Nucleus accumbens (tissue), 56 donors: ENCODE results near the gene NUDT4.
"Not testable (repeated sequence)": the region's sequence is repeated elsewhere in the genome, so short reads cannot be mapped to it uniquely, and the experiment has no call there.

Experiments used
- DNase-seq, 56 donors: peaks; one replicate each; lab custom pipeline; 2025; lab: John Stamatoyannopoulos, UW

Gene NUDT4

DNA sequence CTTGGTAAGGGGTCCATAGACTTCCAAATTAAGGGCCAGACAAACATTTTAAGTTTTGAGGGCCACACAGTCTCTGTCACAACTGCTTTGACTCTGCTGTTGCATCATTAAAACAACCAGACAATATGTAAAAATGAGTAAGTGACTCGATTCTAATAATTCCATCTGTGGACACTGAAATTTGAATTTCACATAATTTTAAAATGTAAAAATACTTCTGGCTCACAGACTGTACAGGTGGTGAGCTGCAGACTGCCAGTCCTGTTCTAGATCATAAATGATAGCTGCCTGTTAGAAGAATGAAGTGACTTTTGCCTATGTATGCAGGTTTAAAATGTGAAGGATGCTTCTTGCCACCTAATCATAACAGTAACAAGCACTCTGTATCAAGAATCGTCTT lies 15.7 kb downstream of the NUDT4 start:
- DNase-seq = no peak

DNA sequence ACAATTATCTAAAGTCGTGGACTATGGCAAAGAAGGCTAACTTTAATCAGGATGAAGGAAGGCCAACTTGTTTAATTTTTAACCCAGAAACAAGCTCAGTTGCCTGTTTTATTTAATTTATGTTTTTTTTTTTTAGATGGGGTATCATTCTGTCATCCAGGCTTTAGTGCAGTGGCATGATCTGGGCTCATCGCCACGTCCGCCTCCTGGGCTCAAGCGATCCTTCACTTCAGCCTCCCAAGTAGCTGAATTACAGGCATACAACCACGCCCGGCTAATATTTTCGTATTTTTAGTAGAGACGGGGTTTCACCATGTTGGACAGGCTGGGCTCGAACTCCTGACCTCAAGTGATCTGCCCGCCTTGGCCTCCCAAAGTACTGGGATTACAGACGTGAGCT lies 19.7 kb downstream of the NUDT4 start:
- no peak for DNase-seq

DNA sequence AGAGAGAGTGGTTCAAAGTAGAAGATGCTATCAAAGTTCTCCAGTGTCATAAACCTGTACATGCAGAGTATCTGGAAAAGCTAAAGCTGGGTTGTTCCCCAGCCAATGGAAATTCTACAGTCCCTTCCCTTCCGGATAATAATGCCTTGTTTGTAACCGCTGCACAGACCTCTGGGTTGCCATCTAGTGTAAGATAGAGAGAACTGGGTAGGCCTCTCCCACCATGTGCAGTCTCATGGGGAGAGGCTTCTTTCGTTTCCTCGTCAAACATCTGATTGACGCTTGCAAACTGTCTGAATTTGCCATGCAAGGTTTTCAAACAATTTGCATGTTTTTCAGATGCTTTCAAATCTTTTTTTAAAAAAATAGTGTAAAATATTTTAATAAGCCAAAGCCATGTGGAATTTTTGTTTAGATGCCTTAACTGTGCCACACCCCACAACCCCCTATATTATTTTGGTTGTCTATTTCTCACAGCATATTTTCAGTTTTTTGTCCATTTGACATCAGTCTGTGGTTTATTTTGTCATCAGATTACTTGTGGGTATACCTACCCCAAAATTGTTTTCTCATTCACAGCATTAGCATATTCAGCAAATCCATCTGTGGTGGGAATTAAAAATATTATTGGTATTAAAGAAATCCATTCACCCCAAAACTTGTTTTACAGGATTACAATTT lies 21.6 kb downstream of the NUDT4 start:
- not testable (repeated sequence) for DNase-seq

DNA sequence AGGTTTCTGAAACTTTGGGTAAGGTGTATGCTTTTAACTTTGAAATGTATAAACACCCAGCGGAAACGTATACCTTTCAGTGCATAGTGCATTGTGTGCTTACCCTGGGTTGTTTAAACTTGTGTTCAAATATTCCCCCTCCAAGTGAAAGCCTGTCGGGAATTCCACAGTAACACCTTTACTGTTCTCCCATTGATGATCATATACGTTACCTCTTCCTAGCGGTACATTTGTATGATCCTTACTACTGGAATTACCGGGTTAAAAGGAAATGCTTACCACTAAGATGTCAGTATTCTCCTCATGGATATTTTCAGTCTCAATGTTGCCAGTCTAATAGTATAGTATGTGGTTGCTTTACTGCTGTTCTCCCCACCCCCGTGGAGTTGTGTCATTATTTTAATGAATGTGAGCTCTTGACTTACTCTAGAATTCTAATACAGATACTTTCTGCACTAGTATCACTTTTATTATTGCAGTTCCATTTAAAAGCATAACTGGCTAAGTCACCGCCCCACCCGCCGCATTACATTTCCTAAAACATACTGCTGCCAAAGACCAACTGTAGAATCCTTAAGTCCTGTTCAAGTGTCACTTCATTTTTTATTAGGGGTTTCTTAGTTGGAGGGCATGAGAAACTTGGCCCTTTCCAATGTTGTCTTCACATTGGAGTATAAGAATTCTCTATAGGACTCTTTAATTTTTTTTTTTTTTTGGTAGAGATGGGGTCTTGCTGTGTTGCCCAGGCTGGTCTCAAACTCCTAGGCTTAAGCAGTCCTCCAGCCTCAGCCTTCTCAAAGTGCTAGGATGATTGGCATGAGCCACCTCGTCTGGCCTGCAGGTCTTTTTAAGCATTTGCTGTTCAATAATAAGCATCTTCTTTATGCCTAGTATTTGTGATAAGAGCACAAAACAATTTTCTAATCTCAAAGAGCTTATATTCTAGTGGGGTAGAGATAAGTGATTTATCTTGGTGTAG lies 24.9 kb downstream of the NUDT4 start:
- DNase-seq = no peak

DNA sequence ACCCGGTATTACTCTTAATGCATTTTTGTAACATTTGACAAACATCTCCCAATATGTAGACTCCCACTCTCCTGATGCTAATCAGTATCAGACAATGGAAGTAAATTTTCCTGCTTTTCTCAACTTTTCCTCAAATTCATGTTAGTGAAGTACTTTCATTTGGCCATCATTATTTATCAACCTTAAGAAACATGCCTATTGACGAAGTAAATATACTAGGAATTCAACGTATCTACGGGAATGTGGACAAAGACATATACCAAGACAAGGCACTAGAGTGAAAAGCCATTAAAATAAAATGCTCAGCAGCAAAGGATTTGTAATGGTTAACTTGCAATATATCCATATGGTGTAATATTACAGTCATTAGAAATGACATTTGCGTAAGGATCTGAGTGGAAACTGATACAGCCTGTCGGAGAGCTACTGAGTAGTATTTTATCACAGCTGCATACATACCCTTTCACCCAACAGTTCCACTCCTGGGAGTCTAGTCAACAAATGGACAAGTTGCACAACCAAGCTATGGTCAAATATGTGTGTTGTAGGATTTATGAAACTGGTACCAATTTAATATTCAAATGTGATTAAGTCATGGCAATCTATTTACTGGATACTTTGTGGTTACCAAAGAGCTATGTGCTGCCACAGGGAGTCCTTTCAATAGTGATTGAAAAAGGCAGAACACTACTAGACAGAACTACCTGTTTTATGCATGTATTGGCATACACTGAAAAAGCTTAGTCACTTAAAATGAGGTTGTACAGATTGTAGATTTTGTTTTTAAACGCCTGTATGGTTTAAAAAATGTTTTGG lies 26.5 kb downstream of the NUDT4 start:
- no peak for DNase-seq

DNA sequence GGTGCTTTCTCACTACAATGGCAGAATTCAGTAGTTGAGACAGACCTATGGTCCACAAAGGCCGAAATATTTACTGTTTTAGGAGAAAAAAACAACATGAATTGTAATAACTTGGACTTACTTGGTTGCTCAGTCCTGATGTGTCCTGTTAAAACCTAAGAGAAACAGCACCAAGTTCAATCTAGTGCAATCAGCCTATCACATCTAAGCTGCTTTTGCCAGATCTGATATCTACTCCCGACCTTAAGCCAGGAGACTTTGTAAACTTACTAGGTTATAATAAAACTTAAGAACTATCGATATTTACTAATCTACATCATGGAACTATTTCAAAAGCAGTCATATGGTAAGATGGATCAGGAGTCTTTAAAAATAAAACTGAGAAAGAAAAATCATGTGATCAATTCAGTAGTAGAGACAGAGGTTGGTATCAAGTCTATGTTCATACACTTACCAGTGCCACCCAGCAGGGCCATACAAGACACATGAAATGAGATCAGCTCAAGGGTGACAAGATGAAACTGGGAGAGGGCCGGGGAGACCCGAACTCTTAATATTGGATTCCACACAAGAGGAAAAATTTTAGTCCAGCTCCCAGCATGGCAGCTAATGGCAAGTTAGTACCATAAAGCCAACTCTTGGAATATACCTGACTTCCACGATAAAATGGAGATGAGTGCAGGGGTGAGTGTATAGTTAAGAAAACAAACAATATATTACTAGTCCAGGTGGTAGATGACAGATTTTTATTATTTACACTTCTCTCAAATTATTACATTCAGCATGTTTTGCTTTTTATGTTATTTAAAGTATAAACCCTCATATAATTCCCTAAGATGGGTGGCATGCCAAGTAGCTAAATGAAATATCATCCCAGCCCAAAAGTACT lies 27.5 kb downstream of the NUDT4 start:
- DNase-seq = no peak

DNA sequence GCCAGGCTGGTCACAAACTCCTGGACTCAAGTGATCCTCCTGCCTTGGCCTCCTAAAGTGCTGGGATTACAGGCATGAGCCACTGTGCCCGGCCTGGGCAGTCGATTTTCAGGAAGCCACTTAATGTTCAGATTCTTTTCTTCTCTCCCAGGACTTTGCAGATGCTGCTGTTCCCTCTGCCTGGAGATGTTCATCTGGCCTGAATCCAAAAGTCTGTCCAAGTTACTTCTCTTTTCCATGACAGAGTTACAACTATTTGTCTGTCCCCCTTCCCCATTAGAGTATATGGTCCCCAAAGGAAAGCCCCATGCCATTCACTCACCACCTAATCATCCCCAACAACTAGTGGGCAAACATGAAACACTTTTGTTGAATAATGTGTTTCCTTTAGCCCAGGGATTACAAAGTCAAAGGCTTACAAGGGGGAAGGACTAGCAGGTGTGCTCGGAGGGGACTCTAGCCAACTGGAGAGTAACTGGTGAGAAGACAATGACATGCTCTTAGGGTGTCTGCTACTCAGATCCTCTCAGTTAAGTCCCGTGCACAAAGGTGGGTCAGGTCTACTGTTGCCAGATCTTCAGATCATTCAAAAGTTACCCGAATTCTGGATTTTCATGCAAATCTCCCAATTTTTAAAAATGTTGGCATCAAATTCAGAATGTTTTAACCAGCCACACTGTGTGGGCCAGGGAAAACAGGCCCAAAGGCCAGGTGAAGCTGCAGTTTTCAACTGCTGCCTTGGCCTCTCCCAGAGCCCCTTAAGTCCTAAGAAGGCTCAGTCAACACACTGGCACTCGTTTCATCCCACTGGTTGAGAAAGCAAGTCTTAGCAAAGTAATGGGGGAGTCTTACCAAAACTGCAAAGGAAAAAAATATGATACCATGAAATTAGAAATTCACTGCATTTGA lies 29.6 kb downstream of the NUDT4 start:
- no peak for DNase-seq

DNA sequence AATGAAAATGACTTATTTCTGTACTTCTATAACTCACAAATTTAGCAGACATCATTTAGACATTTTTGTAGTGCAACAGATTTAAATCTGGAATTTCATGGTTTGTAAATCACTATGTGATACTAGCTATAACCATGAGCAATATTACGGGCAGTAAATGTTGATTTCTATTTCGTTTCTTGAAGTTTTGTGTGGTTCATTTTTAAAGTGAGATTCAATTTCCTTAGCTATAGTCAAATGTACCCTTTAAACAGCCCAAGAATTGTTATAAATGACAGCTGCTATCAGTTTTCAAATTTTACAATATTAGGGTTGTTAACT lies 30.2 kb downstream of the NUDT4 start:
- DNase-seq = no peak

DNA sequence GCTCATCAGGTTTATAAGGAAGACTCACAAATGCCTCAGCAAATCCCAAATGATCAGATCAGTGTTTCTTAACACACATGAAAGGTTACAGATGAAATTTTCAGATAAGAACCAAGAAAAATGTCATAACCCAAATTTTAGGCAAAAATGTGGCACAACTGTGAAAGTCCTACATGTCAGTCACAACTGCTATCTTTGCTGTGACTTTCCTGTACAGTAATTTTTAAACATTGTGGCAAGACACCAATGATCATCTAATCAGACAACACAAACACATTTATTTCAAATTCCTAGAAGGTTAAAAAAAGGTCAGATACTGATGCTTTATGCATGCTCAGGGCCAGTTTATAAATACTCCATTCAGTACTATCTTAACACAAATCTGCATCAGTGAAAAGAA lies 31.1 kb downstream of the NUDT4 start:
- no peak for DNase-seq

DNA sequence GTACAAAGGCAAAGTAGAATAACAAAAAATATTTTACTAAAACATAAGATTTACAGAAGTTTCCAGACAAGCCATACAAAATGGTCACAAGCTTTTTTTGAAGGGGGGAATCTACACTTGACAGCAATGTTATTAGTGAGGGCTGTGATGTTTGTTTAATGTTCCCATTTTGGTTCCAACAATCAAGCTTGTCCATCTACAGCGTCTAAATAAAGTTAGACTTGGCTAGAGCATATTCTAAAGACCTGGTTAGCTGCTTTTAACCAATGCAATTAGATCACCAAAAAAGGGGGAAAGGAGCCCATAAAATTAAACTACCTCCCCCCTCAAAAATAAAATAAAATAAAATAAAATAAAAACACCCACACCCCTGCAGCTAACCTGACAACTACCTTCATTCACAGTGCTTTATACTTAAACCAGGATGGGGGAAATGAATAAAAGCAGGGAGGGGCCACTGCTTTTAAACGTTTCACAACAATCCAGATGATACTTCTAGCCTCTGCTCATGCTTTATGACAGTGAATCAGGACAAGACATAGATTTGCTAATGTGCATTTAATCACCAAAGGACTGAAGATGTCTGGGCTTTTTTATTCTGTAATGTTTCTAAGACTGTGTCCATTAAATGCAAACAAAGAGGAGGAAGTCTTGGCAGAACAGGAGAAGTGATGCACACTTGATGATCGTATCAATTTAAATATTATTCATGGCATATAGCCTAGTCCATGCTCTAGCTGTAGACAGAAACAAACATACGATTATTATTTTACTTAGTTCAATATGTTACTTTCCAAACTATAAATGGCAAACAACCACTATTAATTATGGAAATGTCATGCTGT lies 31.8 kb downstream of the NUDT4 start:
- DNase-seq = not testable (repeated sequence)

DNA sequence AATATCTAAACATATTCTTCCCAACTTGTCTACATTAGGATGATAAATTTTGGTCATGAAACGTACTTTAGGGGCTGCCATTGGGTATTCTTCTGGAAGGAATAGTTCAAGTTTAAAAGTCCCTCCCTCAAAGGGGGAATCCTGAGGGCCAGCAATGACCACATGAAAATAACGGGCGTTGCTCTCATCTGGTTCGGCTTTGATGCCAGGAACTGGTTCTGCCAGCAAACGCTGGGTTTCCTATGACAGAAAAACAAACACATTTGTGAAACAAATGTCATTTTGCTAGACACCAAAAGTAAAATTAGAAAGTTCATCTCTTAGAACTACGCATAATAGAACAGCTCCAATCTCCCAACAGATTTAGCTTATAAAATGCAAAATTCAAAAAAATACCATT lies 33.3 kb downstream of the NUDT4 start:
- DNase-seq = not testable (repeated sequence)

DNA sequence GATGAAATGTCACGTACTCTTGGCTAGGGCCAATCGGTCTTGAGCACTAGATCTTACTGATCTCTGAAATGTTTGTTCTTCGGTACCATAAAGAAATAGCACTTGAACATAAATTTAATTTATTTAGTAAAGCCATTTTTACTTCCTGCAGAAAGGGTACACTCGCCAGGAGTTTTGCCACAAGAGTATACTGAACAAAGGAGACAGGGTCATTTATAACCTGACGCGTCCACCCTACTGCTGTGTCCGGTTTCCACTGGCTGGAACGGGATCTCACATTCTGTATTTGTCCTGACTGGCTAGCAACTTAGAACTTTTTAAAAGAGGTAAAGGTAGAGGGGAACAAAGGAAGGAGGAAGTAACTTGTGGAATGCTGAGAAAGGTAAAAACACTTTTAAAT lies 34.7 kb downstream of the NUDT4 start:
- not testable (repeated sequence) for DNase-seq

DNA sequence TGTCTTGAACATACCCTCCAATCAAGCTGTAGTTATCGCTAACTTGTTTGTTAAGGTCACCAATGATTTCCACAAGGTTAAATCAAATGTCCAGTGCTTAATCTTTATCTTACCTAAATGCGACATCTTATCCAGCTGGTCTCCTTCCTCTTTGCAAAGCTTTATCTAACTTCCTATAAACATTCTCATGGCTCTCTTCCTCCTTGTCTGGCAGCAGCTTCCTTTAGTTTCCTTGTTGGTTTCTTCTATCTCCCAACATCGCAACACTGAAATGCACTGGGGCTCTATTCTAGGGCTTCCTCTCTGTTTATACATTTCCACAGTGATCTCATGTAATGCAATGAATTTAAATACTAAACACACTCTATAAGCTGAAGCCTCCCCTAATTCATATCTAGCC lies 35.3 kb downstream of the NUDT4 start:
- no peak for DNase-seq

DNA sequence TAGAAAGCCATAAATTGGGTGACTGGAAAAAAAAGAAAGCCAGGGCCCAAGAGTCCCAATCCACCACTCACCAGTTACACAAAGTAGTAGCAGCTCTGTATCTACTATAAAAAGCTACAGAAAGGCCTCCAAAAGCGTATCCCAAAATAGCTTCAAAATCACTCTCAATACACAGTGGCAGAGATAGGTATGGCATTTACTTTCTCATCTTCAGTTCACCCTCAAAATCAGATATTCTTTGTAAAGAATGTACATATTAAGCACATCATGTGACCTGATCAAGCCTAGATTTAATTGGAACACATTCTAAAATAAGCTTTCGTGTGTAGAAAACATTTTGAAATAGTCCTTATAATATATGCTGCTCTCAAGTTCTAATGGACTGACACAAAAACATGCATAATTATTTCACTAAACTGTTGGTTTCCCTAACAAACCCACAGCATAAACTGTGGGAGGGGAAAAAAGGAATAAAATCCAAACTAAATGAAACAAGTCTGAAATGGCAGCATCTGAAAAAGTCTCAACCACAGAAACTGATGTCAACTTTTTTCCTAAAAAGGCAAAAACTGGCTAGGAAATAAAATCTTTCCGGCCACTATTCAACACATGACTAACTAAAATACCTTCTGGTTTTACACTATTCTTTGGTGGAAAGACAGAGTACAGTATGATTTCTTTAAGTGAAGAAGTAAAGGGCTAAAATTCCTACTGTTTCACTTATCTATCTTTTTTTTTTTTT lies 38.2 kb downstream of the NUDT4 start:
- DNase-seq = no peak

DNA sequence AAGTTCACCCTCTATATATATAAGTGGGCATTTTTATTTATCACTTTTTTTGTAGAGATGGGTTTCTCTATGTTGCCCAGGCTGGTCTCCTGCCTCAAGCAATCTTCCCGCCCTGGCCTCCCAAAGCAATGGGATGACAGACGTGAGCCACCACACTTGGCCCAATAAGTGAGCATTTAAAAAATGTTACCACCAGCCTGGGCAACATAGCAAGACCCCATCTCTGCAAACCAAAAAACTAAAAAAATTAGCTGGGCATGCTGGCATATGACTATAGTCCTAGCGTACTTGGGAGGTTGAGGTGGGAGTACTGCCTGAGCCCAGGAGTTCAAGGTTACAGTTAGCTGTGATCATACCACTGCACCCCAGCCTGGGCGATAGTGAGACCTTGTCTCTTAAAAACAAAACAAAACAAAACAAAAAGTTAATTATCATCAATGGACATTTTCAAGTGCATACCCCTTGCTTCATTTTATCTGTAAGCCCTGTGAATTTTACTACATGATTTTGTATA lies 40.3 kb downstream of the NUDT4 start:
- DNase-seq = no peak

DNA sequence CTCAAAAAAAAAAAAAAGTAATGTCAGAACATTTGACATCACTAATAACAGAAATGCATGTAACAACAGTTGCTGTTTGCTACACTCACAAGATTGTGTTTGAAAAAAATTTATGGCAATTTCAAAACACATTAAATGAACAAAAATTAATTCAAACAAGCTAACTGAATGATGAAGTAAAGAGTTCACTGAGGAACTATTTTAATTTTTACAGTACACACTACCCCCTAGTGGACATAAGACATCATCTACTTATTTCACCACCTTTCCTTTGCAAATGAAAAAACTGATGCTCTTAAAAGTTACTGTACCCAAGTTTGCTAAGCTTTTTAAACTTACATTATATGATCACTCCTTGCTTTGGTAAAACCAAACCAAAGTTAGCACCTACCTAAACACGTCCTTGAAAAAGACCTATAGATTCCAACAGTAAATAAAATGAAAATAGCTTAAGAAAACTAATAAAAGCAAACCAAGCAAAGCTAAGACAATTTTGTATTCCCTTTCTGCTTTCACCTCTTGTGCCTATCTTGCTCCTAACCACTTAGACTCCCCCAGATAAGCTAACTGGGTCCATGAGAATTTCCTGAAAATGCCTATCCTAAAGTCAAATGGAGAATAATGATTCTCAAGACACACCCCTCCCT lies 41.8 kb downstream of the NUDT4 start:
- DNase-seq = no peak

DNA sequence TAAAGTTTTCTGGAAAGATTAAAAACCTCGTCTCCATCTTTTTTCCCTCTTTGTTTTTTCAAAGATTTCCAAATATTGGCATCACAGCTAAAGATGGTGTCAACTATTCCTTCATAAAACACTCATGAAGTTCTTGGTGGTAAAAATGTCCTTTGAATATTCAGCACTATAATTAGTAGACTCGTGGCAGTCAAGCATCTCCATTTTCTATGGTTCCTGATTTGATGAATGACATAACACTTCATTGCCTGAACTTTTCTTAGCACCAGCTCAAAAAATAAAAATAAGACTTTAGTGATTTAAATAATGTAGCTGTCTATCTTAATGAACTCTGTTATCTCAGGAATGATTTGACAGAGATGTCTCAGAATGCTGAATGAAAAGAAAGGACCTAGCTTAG lies 44.3 kb downstream of the NUDT4 start:
- no peak for DNase-seq
